MCF 10A (cell line): ENCODE results near the gene TECPR1. TPM values are rescaled to one million over a fixed set of nuclear protein-coding genes. Genes with fewer than 3 reads are reported as not detected.

Experiments
- BruUV-seq: library from RNA; stranded (reverse); fragments of 400-500 nt; replicated peaks from 2 replicates; lab custom pipeline; 2021; lab: Mats Ljungman, UMichigan
- CTCF ChIA-PET: fragments of 300-600 bp; sonication (Branson Sonifier 250); formaldehyde crosslinking; extraction: SDS; loops from one replicate; lab custom pipeline; 2021; ENCODE audit warnings: antibody characterized with exemption, inconsistent platforms; lab: Yijun Ruan, JAX
- POLR2A ChIA-PET: fragments of 300-600, 350-650 bp; sonication (Branson Sonifier 250); formaldehyde crosslinking; extraction: SDS; loops from one replicate; lab custom pipeline; 2020; ENCODE audit warnings: antibody characterized with exemption, inconsistent platforms; lab: Yijun Ruan, JAX
- DNase-seq: peaks from one replicate; pipeline ENCODE4 v3.0.0-alpha.2; 2018; ENCODE audit not compliant: unreplicated experiment
- H3K27ac Mint-ChIP-seq: one replicate; pipeline ENCODE4 v1.8.0; 2022; ENCODE audit warnings: mild to moderate bottlenecking, low read depth, mixed read lengths; ENCODE audit not compliant: unreplicated experiment
- H3K27me3 Mint-ChIP-seq: one replicate; pipeline ENCODE4 v1.8.0; 2022; ENCODE audit warnings: mixed read lengths; ENCODE audit not compliant: insufficient read depth, unreplicated experiment
- H3K36me3 Mint-ChIP-seq: one replicate; pipeline ENCODE4 v1.8.0; 2022; ENCODE audit warnings: mild to moderate bottlenecking, moderate library complexity, mixed read lengths; ENCODE audit not compliant: insufficient read depth, unreplicated experiment
- H3K4me1 Mint-ChIP-seq: one replicate; pipeline ENCODE4 v1.8.0; 2022; ENCODE audit warnings: mixed read lengths; ENCODE audit not compliant: insufficient read depth, unreplicated experiment
- H3K4me3 Mint-ChIP-seq: one replicate; pipeline ENCODE4 v1.8.0; 2022; ENCODE audit warnings: mild to moderate bottlenecking, moderate library complexity, mixed read lengths; ENCODE audit not compliant: unreplicated experiment
- H3K9me3 Mint-ChIP-seq: one replicate; pipeline ENCODE4 v1.8.0; 2022; ENCODE audit warnings: mixed read lengths; ENCODE audit not compliant: unreplicated experiment
- CTCF ChIP-seq: fragments of 200-600 bp; IDR thresholded peaks from one replicate; pipeline ENCODE4 v1.8.0; 2022; ENCODE audit warnings: antibody characterized with exemption, mild to moderate bottlenecking; ENCODE audit not compliant: unreplicated experiment
- intact Hi-C: fragments of 100-400 bp; cut with micrococcal nuclease; formaldehyde crosslinking; loops from 2 replicates; pipeline ENCODE4 v1.14.1; 2022
- total RNA-seq: library from RNA; stranded (reverse); gene quantifications from 2 replicates; pipeline ENCODE4 v1.2.3, GENCODE V29; 2022

TECPR1 gene
- total RNA-seq, 1 experiment from 2014 or later: 15.4 TPM

- no peak for DNase-seq
- BruUV-seq: no TSS peak
- ChIA-PET CTCF (no interaction called here), POLR2A (no interaction called here)
- Mint-ChIP-seq H3K27ac (no peak overlapping the region), H3K9me3 (no peaks in the 10 kb centered on the region), H3K4me3 (no peak overlapping the region), H3K27me3 (no peaks in the 10 kb centered on the region), H3K4me1 (no peaks in the 10 kb centered on the region), H3K36me3 (peaks cover 21% of the 10 kb centered on the region)
- TF ChIP-seq CTCF: no peak
- intact Hi-C loops: no loop called here
These were observed 51.7 kb downstream of the TECPR1 start for GRCh38 chr7:98200364-98200763.

- DNase-seq: no peak
- ChIA-PET CTCF (interaction anchor here (0.6 kb wide), 1 partner anchor 34 kb away, joined by 4 read pairs; no protein-coding TSS in a partner anchor), POLR2A (no interaction called here)
- no TSS peak for BruUV-seq
- H3K9me3 Mint-ChIP-seq: no peaks in the 10 kb centered on the region
- H3K27me3 Mint-ChIP-seq: no peaks in the 10 kb centered on the region
- no peak overlapping the region for H3K4me3 Mint-ChIP-seq
- no peaks in the 10 kb centered on the region for H3K4me1 Mint-ChIP-seq
- no peak for TF ChIP-seq CTCF
- peaks cover 12% of the 10 kb centered on the region for H3K36me3 Mint-ChIP-seq
- intact Hi-C loops: no loop called here
- no peak overlapping the region for H3K27ac Mint-ChIP-seq
These were observed 52.9 kb downstream of the TECPR1 start for GRCh38 chr7:98199131-98199530.

- CTCF ChIA-PET: interaction anchor here (0.8 kb wide), 1 partner anchor 10 kb away, joined by 4 read pairs; no protein-coding TSS in a partner anchor
- intact Hi-C loops: no loop called here
- H3K4me3 Mint-ChIP-seq: no peak overlapping the region
- TF ChIP-seq CTCF: no peak
- no peaks in the 10 kb centered on the region for H3K27me3 Mint-ChIP-seq
- no peaks in the 10 kb centered on the region for H3K4me1 Mint-ChIP-seq
- H3K9me3 Mint-ChIP-seq: no peaks in the 10 kb centered on the region
- no TSS peak for BruUV-seq
- DNase-seq: no peak
- H3K36me3 Mint-ChIP-seq: peaks cover 26% of the 10 kb centered on the region
- POLR2A ChIA-PET: no interaction called here
- H3K27ac Mint-ChIP-seq: no peak overlapping the region
These were observed 55.1 kb downstream of the TECPR1 start for GRCh38 chr7:98196706-98197605.

- no peak for DNase-seq
- Mint-ChIP-seq H3K27ac (no peak overlapping the region), H3K4me3 (no peak overlapping the region), H3K36me3 (peaks cover 37% of the 10 kb centered on the region), H3K9me3 (no peaks in the 10 kb centered on the region), H3K27me3 (no peaks in the 10 kb centered on the region), H3K4me1 (no peaks in the 10 kb centered on the region)
- ChIA-PET CTCF (interaction anchor here (0.6 to 1.7 kb wide), 3 partner anchors 8 to 959 kb away, joined by 3 to 4 read pairs (median 3); no protein-coding TSS in a partner anchor), POLR2A (no interaction called here)
- intact Hi-C loops: no loop called here
- TF ChIP-seq CTCF: no peak
- no TSS peak for BruUV-seq
These were observed 57.2 kb downstream of the TECPR1 start for GRCh38 chr7:98194672-98195457.
